Loucy (cell line): ENCODE results near the gene AGAP1.

ENCODE experiments used
- H2AFZ ChIP-seq: fragments of 200-600 bp; sonication (generic); 2 replicates; pipeline ENCODE4 v1.6.0; 2016; ENCODE audit warnings: antibody characterized with exemption, mild to moderate bottlenecking, low read length, moderate library complexity
- H3F3A ChIP-seq: fragments of 200-600 bp; 2 replicates; pipeline ENCODE4 v1.6.0; 2016; ENCODE audit warnings: antibody characterized with exemption, low read depth, mild to moderate bottlenecking
- H3K27me3 ChIP-seq: fragments of 200-600 bp; sonication (generic); 2 replicates; pipeline ENCODE4 v1.6.1; 2014; ENCODE audit warnings: low read length, mild to moderate bottlenecking; ENCODE audit not compliant: insufficient read depth, poor library complexity, severe bottlenecking
- H3K36me3 ChIP-seq: fragments of 200-600 bp; sonication (generic); 2 replicates; pipeline ENCODE4 v1.6.1; 2016; ENCODE audit warnings: low read length; ENCODE audit not compliant: insufficient read depth
- H3K4me1 ChIP-seq: fragments of 200-600 bp; sonication (generic); 2 replicates; pipeline ENCODE4 v1.5.1; 2014; ENCODE audit warnings: low read length, mild to moderate bottlenecking; ENCODE audit not compliant: insufficient read depth, poor library complexity, severe bottlenecking
- H3K4me2 ChIP-seq: fragments of 200-600 bp; sonication (generic); 2 replicates; pipeline ENCODE4 v1.6.0; 2014; ENCODE audit warnings: antibody characterized with exemption, low read length, low read depth, mild to moderate bottlenecking; ENCODE audit not compliant: poor library complexity, severe bottlenecking
- H3K4me3 ChIP-seq: fragments of 200-600 bp; sonication (generic); 2 replicates; pipeline ENCODE4 v1.5.1; 2014; ENCODE audit warnings: low read length, mild to moderate bottlenecking, mixed read lengths; ENCODE audit not compliant: poor library complexity, severe bottlenecking
- H3K79me2 ChIP-seq: fragments of 200-600 bp; sonication (generic); 2 replicates; pipeline ENCODE4 v1.6.1; 2014; ENCODE audit warnings: low read length; ENCODE audit not compliant: insufficient read depth
- H3K9ac ChIP-seq: fragments of 200-600 bp; sonication (generic); 2 replicates; pipeline ENCODE4 v1.6.0; 2014; ENCODE audit warnings: mild to moderate bottlenecking, low read depth, low read length, moderate library complexity; ENCODE audit not compliant: poor library complexity, severe bottlenecking
- H3K9me2 ChIP-seq: fragments of 200-600 bp; sonication (generic); replicated peaks from 2 replicates; pipeline ENCODE4 v1.6.1; 2016; ENCODE audit warnings: low read depth, low read length, mixed read lengths
- H3K9me3 ChIP-seq: fragments of 200-600 bp; sonication (generic); 2 replicates; pipeline ENCODE4 v1.6.1; 2014; ENCODE audit warnings: mild to moderate bottlenecking, antibody characterized with exemption, low read length, low read depth; ENCODE audit not compliant: insufficient read depth
- H4K20me1 ChIP-seq: fragments of 200-600 bp; sonication (generic); 2 replicates; pipeline ENCODE4 v1.6.0; 2014; ENCODE audit warnings: antibody characterized with exemption, low read length, mild to moderate bottlenecking; ENCODE audit not compliant: insufficient read depth, poor library complexity, severe bottlenecking
- EZH2phosphoT487 ChIP-seq: fragments of 200-600 bp; IDR thresholded peaks from 2 replicates; pipeline ENCODE4 v1.6.1; 2018; ENCODE audit warnings: antibody characterized with exemption, mild to moderate bottlenecking, moderate library complexity, borderline replicate concordance
- TF ChIP-seq, protein P1 (sequence below): fragments of 200-600 bp; sonication (generic); conservative IDR thresholded peaks from 2 replicates; pipeline ENCODE4 v1.5.1; 2014; ENCODE audit warnings: mild to moderate bottlenecking, antibody characterized with exemption, low read length

The AGAP1 gene

DNA sequence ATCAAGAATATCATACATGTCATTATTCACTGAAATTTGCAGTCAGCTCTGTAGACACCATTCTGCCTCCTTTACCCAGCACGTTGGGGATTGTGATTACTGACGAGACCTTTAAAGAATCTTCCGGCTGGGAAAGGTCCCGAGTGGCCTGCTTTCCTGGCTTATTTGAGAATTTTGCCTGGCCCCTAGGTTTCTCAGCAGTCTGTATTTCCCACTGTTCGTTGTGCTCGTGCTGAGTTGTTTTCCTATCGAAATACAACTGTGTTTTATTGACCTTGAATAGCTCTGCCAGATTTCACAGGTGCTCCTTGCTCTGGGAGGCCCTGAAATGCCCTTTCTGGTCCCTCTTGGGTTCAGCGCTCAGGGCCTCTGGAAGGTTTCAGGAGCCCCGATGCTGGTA, 94.9 kb downstream of the AGAP1 start:
- no peaks in the 10 kb centered on the region for H3K79me2 ChIP-seq

DNA sequence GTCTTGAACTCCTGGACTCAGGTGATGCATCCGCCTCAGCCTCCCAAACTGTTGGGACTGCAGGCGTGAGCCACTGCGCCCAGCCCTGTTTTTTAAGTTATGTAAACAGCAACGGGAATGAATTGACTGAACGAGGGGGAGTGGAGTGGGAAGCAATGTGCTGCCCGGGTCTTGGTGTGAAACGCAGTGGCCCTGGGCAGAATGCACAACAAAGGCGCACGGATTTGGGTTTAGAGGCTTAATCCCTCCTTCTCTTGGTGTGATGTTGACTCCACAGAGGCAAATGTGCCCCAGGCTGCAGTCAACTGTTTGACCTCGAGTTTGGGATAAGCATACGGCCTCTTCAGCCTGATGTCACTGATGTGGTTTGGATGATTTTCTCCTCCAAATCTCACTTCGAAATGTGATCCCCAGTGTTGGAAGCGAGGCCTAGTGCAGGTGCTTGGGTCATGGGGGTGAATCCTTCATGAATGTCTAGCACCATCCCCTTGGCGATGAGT, 97.4 kb downstream of the AGAP1 start:
- no peaks in the 10 kb centered on the region for H3K36me3 ChIP-seq
- H3K9ac ChIP-seq: no peak overlapping the region
- TF ChIP-seq, protein P1, sequence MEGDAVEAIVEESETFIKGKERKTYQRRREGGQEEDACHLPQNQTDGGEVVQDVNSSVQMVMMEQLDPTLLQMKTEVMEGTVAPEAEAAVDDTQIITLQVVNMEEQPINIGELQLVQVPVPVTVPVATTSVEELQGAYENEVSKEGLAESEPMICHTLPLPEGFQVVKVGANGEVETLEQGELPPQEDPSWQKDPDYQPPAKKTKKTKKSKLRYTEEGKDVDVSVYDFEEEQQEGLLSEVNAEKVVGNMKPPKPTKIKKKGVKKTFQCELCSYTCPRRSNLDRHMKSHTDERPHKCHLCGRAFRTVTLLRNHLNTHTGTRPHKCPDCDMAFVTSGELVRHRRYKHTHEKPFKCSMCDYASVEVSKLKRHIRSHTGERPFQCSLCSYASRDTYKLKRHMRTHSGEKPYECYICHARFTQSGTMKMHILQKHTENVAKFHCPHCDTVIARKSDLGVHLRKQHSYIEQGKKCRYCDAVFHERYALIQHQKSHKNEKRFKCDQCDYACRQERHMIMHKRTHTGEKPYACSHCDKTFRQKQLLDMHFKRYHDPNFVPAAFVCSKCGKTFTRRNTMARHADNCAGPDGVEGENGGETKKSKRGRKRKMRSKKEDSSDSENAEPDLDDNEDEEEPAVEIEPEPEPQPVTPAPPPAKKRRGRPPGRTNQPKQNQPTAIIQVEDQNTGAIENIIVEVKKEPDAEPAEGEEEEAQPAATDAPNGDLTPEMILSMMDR: no peak
- no peak for TF ChIP-seq EZH2phosphoT487
- H3K79me2 ChIP-seq: no peaks in the 10 kb centered on the region
- no peaks in the 10 kb centered on the region for H3K27me3 ChIP-seq
- H3K4me1 ChIP-seq: no peaks in the 10 kb centered on the region
- H3F3A ChIP-seq: no peaks in the 10 kb centered on the region
- no peaks in the 10 kb centered on the region for H4K20me1 ChIP-seq
- H2AFZ ChIP-seq: no peak overlapping the region
- H3K9me3 ChIP-seq: no peaks in the 10 kb centered on the region
- no peaks in the 10 kb centered on the region for H3K9me2 ChIP-seq
- no peak overlapping the region for H3K4me2 ChIP-seq
- H3K4me3 ChIP-seq: no peak overlapping the region

More for the DNA sequence above, 94.9 kb downstream of the AGAP1 start:
- H3K9me2 ChIP-seq: no peaks in the 10 kb centered on the region
- H3K4me1 ChIP-seq: no peaks in the 10 kb centered on the region
- H3K4me3 ChIP-seq: no peak overlapping the region
- H3K27me3 ChIP-seq: no peaks in the 10 kb centered on the region
- H3K9ac ChIP-seq: no peak overlapping the region
- no peaks in the 10 kb centered on the region for H3K9me3 ChIP-seq
- no peak overlapping the region for H3K4me2 ChIP-seq
- H4K20me1 ChIP-seq: no peaks in the 10 kb centered on the region
- no peaks in the 10 kb centered on the region for H3K36me3 ChIP-seq
- H3F3A ChIP-seq: no peaks in the 10 kb centered on the region
- no peak overlapping the region for H2AFZ ChIP-seq
- TF ChIP-seq, protein P1: no peak
- TF ChIP-seq EZH2phosphoT487: no peak

DNA sequence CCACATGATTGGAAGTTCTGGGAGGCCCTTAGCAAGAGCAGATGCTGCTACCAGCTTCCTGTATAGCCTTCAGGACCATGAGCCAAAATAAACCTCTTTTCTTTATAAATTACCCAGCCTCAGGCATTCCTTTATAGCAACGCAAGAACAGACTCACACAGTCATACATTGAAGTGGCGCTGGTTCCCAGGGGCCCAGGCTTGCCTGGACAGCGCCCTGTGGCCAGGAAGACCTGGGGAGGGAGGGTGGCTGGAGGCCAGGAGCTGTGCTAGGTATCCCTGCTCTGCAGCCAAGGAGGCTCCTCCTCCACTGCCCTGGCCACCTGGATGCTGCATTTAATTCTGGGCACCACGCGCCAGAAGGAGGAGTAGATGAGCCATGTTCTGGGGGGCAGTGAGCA, 98.1 kb downstream of the AGAP1 start:
- no peak overlapping the region for H3K4me3 ChIP-seq
- no peaks in the 10 kb centered on the region for H3F3A ChIP-seq
- no peak overlapping the region for H3K4me2 ChIP-seq
- no peaks in the 10 kb centered on the region for H3K9me2 ChIP-seq
- H3K27me3 ChIP-seq: no peaks in the 10 kb centered on the region
- H3K9ac ChIP-seq: no peak overlapping the region
- no peaks in the 10 kb centered on the region for H4K20me1 ChIP-seq
- H2AFZ ChIP-seq: no peak overlapping the region
- H3K79me2 ChIP-seq: no peaks in the 10 kb centered on the region
- no peaks in the 10 kb centered on the region for H3K4me1 ChIP-seq
- H3K9me3 ChIP-seq: no peaks in the 10 kb centered on the region
- H3K36me3 ChIP-seq: no peaks in the 10 kb centered on the region
- no peak for TF ChIP-seq EZH2phosphoT487
- TF ChIP-seq, protein P1: no peak
